Caco-2 (cell line): ENCODE measurements around the gene SCUBE1. TPM values are rescaled to one million over a fixed set of nuclear protein-coding genes. Genes with fewer than 3 reads are reported as not detected.

Source experiments
- BruUV-seq: library from RNA; stranded (reverse); fragments of 400-500 nt; replicated peaks from 2 replicates; lab custom pipeline; 2021; lab: Mats Ljungman, UMichigan
- CTCF ChIA-PET: fragments of 300-600 bp; sonication (Branson Sonifier 250); formaldehyde crosslinking; loops from one replicate; lab custom pipeline; 2022; ENCODE audit warnings: antibody characterized with exemption; lab: Charles Lee
- POLR2A ChIA-PET: fragments of 300-600 bp; sonication (Branson Sonifier 250); formaldehyde crosslinking; loops from one replicate; lab custom pipeline; 2022; ENCODE audit warnings: antibody characterized with exemption; lab: Charles Lee
- DNase-seq, 2 experiments: peaks; one replicate each; pipeline versions ENCODE4 v3.0.0 to v3.0.0-alpha.2; 2020 to 2022
- H3K27me3 ChIP-seq: replicated peaks from 2 replicates; pipeline ENCODE4 v1.6.0; 2011; ENCODE audit warnings: low read length; ENCODE audit not compliant: control insufficient read depth, insufficient read depth
- H3K36me3 ChIP-seq: 2 replicates; pipeline ENCODE4 v1.5.1; 2011; ENCODE audit warnings: low read length; ENCODE audit not compliant: control insufficient read depth, insufficient read depth
- H3K4me1 ChIP-seq: fragments of 250-450 bp; sonication (Bioruptor Pico); 2 replicates; pipeline ENCODE4 v1.5.1; 2020; ENCODE audit warnings: mild to moderate bottlenecking
- H3K4me3 ChIP-seq: 2 replicates; pipeline ENCODE4 v1.5.1; 2011; ENCODE audit warnings: low read depth, mild to moderate bottlenecking, control low read depth, low read length
- H3K9me3 ChIP-seq: fragments of 250-450 bp; sonication (Bioruptor Pico); 2 replicates; pipeline ENCODE4 v1.5.1; 2020; ENCODE audit warnings: mild to moderate bottlenecking, moderate library complexity
- H3K27ac Mint-ChIP-seq: one replicate; pipeline ENCODE4 v1.8.0; 2022; ENCODE audit warnings: mixed read lengths; ENCODE audit not compliant: unreplicated experiment
- H3K27me3 Mint-ChIP-seq: one replicate; pipeline ENCODE4 v1.8.0; 2022; ENCODE audit warnings: mixed read lengths; ENCODE audit not compliant: insufficient read depth, unreplicated experiment
- H3K36me3 Mint-ChIP-seq: one replicate; pipeline ENCODE4 v1.8.0; 2022; ENCODE audit warnings: mild to moderate bottlenecking, mixed read lengths; ENCODE audit not compliant: insufficient read depth, unreplicated experiment
- H3K4me1 Mint-ChIP-seq: one replicate; pipeline ENCODE4 v1.8.0; 2022; ENCODE audit warnings: low read depth, mixed read lengths; ENCODE audit not compliant: unreplicated experiment
- H3K4me3 Mint-ChIP-seq: one replicate; pipeline ENCODE4 v1.8.0; 2022; ENCODE audit warnings: mild to moderate bottlenecking, moderate library complexity, mixed read lengths; ENCODE audit not compliant: unreplicated experiment
- H3K9me3 Mint-ChIP-seq: one replicate; pipeline ENCODE4 v1.8.0; 2022; ENCODE audit warnings: mixed read lengths; ENCODE audit not compliant: unreplicated experiment
- CTCF ChIP-seq, 2 experiments: fragments of 200-600 bp in 1 of 2; IDR thresholded peaks; 1 replicate in 1 of 2; 2 replicates in 1 of 2; pipeline versions ENCODE4 v1.5.1 to v1.8.0; 2011 to 2022; ENCODE audit warnings: antibody characterized with exemption in 1 of 2, control low read depth in 1 of 2, inconsistent platforms in 1 of 2, low read depth in 1 of 2, low read length in 1 of 2, mild to moderate bottlenecking in 1 of 2, moderate library complexity in 1 of 2; ENCODE audit not compliant: insufficient read depth in 1 of 2, severe bottlenecking in 1 of 2, unreplicated experiment in 1 of 2
- intact Hi-C: fragments of 100-400 bp; cut with micrococcal nuclease; formaldehyde crosslinking; loops from one replicate; pipeline ENCODE4 v1.10.0; 2022; ENCODE audit not compliant: unreplicated experiment
- total RNA-seq: library from RNA; stranded (reverse); gene quantifications from 2 replicates; pipeline ENCODE4 v1.2.3, GENCODE V29; 2022

The SCUBE1 gene
- total RNA-seq, 1 experiment from 2014 or later = not detected

DNA sequence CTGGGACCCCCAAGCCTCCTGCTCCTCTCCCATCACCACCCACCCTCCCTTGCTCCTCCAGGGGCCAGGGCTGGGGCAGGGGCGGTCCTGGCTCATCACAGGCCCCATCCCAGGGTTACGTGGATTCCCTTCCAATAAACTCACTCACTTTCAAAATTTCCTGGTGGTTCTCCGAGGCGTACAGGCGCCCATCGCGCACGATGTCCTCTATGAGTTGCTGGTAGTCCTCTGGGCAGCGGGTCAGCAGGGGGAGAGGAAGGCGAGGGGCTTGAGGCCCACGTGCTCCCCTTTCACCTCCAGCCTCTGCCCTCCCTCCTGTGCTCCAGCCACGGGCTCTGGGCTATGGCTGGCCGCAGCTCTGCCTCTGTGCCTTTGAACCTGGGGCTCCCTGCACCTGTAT, 135.8 kb downstream of the SCUBE1 start:
- POLR2A ChIA-PET = no interaction called here
- no peak overlapping the region for H3K27ac Mint-ChIP-seq

GRCh38 chr22:43206509-43207161, 136.5 kb downstream of the SCUBE1 start:
- Mint-ChIP-seq H3K9me3 (no peaks in the 10 kb centered on the region), H3K4me3 (no peak overlapping the region), H3K27ac (no peak overlapping the region), H3K36me3 (no peaks in the 10 kb centered on the region), H3K27me3 (no peaks in the 10 kb centered on the region), H3K4me1 (no peaks in the 10 kb centered on the region)
- ChIA-PET POLR2A (no interaction called here), CTCF (interaction anchor here (0.6 to 1.1 kb wide), 2 partner anchors 19 to 25 kb away, joined by 3 to 4 read pairs; no protein-coding TSS in a partner anchor)
- Histone ChIP-seq H3K4me3 (no peak overlapping the region), H3K4me1 (no peaks in the 10 kb centered on the region), H3K27me3 (no peaks in the 10 kb centered on the region), H3K36me3 (no peaks in the 10 kb centered on the region), H3K9me3 (no peaks in the 10 kb centered on the region)
- no TSS peak for BruUV-seq
- intact Hi-C loops = no loop called here
- no peak for DNase-seq
- no peak for TF ChIP-seq CTCF (IDR thresholded peaks at IDR 0.05; ENCODE audit: insufficient read depth in 1 of 2, low read depth in 1 of 2, low read length in 1 of 2, severe bottlenecking in 1 of 2, unreplicated experiment in 1 of 2)

More for the DNA sequence above, 135.8 kb downstream of the SCUBE1 start:
- Histone ChIP-seq H3K4me1 (no peaks in the 10 kb centered on the region), H3K9me3 (no peaks in the 10 kb centered on the region), H3K27me3 (no peaks in the 10 kb centered on the region; the same call in 1 of the 2 replicates), H3K36me3 (no peaks in the 10 kb centered on the region), H3K4me3 (no peak overlapping the region)
- Mint-ChIP-seq H3K4me1 (no peaks in the 10 kb centered on the region), H3K27me3 (no peaks in the 10 kb centered on the region), H3K36me3 (no peaks in the 10 kb centered on the region), H3K9me3 (no peaks in the 10 kb centered on the region), H3K4me3 (no peak overlapping the region)
- CTCF ChIA-PET = no interaction called here
- no TSS peak for BruUV-seq
- TF ChIP-seq CTCF (IDR thresholded peaks at IDR 0.05; ENCODE audit: insufficient read depth in 1 of 2, low read depth in 1 of 2, low read length in 1 of 2, severe bottlenecking in 1 of 2, unreplicated experiment in 1 of 2) = no peak
- intact Hi-C loops = no loop called here
- DNase-seq = no peak

DNA sequence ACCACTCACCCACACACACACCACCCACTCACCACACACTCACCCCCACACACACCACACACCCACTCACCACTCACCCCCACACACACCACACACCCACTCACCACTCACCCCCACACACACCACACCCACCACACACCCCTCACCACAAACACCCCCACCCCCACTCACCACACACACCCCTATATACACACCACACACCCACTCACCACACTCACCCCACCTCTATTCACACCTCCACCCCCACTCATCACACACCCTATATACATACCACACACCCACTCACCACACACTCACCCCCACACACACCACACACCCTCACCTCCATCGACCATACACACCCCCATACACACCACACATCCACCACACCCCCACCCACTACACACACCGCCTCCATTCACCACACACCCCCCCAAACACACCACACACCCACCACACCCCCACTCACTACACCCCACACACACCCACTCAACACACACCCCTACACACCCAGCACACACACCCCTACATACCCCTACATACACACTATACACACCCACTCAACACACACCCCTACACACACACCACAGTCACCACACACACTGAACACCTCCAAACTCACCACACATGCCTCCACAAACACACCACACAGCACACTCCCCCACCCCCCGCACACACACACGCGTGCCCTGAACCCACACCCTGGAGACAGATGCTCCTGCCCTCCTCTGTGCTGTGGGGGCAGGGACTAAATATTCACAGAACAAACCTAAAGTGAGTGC, 137.2 kb downstream of the SCUBE1 start:
- Histone ChIP-seq H3K9me3 (no peaks in the 10 kb centered on the region), H3K4me3 (no peak overlapping the region), H3K4me1 (no peaks in the 10 kb centered on the region), H3K27me3 (no peaks in the 10 kb centered on the region), H3K36me3 (no peaks in the 10 kb centered on the region)
- Mint-ChIP-seq H3K9me3 (no peaks in the 10 kb centered on the region), H3K27ac (no peak overlapping the region), H3K27me3 (no peaks in the 10 kb centered on the region), H3K4me1 (no peaks in the 10 kb centered on the region), H3K4me3 (no peak overlapping the region), H3K36me3 (no peaks in the 10 kb centered on the region)
- no peak for TF ChIP-seq CTCF (IDR thresholded peaks at IDR 0.05; ENCODE audit: insufficient read depth in 1 of 2, low read depth in 1 of 2, low read length in 1 of 2, severe bottlenecking in 1 of 2, unreplicated experiment in 1 of 2)
- ChIA-PET CTCF (interaction anchor here (1.1 kb wide), 1 partner anchor 26 kb away, joined by 3 read pairs; no protein-coding TSS in a partner anchor), POLR2A (no interaction called here)
- DNase-seq = no peak
- intact Hi-C loops = no loop called here
- BruUV-seq = no TSS peak
